HepG2 (cell line): ENCODE data around the gene DIP2C. TPM values are rescaled to one million over a fixed set of nuclear protein-coding genes. Genes with fewer than 3 reads are reported as not detected.

Experiments used
- ATAC-seq: fragments of 200-7000 bp; cut with Tn5 transposase; 3 replicates; pipeline ENCODE4 v1.9.1; 2020; ENCODE audit warnings: mild to moderate bottlenecking, moderate library complexity
- BruUV-seq: library from RNA; stranded (reverse); fragments of 400-500 nt; replicated peaks from 2 replicates; lab custom pipeline; 2021; lab: Mats Ljungman, UMichigan
- CTCF ChIA-PET: fragments of 300-600 bp; formaldehyde crosslinking; extraction: SDS; loops from one replicate; lab custom pipeline; 2021; ENCODE audit warnings: low total read pairs, inconsistent platforms, low intra/inter-chr PET ratio; lab: Yijun Ruan, JAX
- POLR2A ChIA-PET: fragments of 350-600 bp; sonication (Branson Sonifier 250); formaldehyde crosslinking; loops from one replicate; lab custom pipeline; 2020; ENCODE audit warnings: antibody characterized with exemption, inconsistent platforms; lab: Yijun Ruan, JAX
- DNase-seq: peaks from one replicate; pipeline ENCODE4 v3.0.0-alpha.2; 2015; ENCODE audit warnings: low spot score
- FAIRE-seq: peaks from 3 replicates; lab custom pipeline; 2011; peaks lifted over from hg19 to GRCh38; lab: Jason Lieb, UNC
- H2AFZ ChIP-seq: one replicate; pipeline ENCODE4 v1.6.1; 2011; ENCODE audit warnings: low read length, inconsistent platforms
- H3K27ac ChIP-seq: fragments of 300-600 bp; 3 replicates; pipeline ENCODE4 v1.8.0; 2011; ENCODE audit warnings: mixed run types, mild to moderate bottlenecking, mixed read lengths, low read length, inconsistent platforms; ENCODE audit not compliant: insufficient read depth; ENCODE audit errors: extremely low read length
- H3K27me3 ChIP-seq, 2 experiments: fragments of 200-600 bp in 1 of 2; 2 replicates in 1 of 2; 3 replicates in 1 of 2; pipeline versions ENCODE4 v1.6.0 to v1.8.0; 2011; ENCODE audit warnings: low read length in 2 of 2, mild to moderate bottlenecking in 2 of 2, moderate library complexity in 2 of 2, inconsistent platforms in 1 of 2; ENCODE audit not compliant: insufficient read depth in 2 of 2, control insufficient read depth in 1 of 2
- H3K36me3 ChIP-seq, 2 experiments: fragments of 200-600 bp in 1 of 2; replicated peaks in 1 of 2; 2 replicates in 1 of 2; 3 replicates in 1 of 2; pipeline versions ENCODE4 v1.5.1 to v1.8.0; 2011; ENCODE audit warnings: low read length in 2 of 2, inconsistent platforms in 1 of 2; ENCODE audit not compliant: insufficient read depth in 2 of 2, control insufficient read depth in 1 of 2
- H3K4me1 ChIP-seq: 2 replicates; pipeline ENCODE4 v1.5.1; 2012; ENCODE audit warnings: low read length, inconsistent platforms; ENCODE audit not compliant: insufficient read depth
- H3K4me2 ChIP-seq: 2 replicates; pipeline ENCODE4 v1.6.0; 2011; ENCODE audit warnings: low read depth, low read length, inconsistent platforms
- H3K4me3 ChIP-seq, 3 experiments: fragments of 200-600 bp in 1 of 3; sonication (generic), shearing (Covaris generic) in 1 of 3; replicated peaks in 1 of 3; 2 replicates each; pipeline ENCODE4 v1.5.1; 2011 to 2016; ENCODE audit warnings: low read length in 3 of 3, inconsistent platforms in 2 of 3, low read depth in 2 of 3, mild to moderate bottlenecking in 2 of 3, control low read depth in 1 of 3, mixed read lengths in 1 of 3; ENCODE audit not compliant: insufficient read depth in 1 of 3
- H3K79me2 ChIP-seq: one replicate; pipeline ENCODE4 v1.6.1; 2011; ENCODE audit warnings: low read length, inconsistent platforms; ENCODE audit not compliant: insufficient read depth
- H3K9ac ChIP-seq: 2 replicates; pipeline ENCODE4 v1.6.0; 2011; ENCODE audit warnings: mild to moderate bottlenecking, low read depth, low read length, inconsistent platforms; ENCODE audit not compliant: insufficient read depth
- H3K9me3 ChIP-seq: 2 replicates; pipeline ENCODE4 v1.5.1; 2012; ENCODE audit warnings: mild to moderate bottlenecking, low read length
- H4K20me1 ChIP-seq: 2 replicates; pipeline ENCODE4 v1.6.0; 2011; ENCODE audit warnings: inconsistent platforms, mild to moderate bottlenecking, low read length, moderate library complexity; ENCODE audit not compliant: insufficient read depth
- ARID5B ChIP-seq: IDR thresholded peaks from 2 replicates; pipeline ENCODE4 v1.4.0; 2020; ENCODE audit warnings: mild to moderate bottlenecking, missing genetic modification reagents
- CBX2 ChIP-seq, 2 experiments: fragments of 200-600 bp in 1 of 2; sonication (generic); formaldehyde crosslinking in 1 of 2; IDR thresholded peaks; 2 replicates each; pipeline versions ENCODE4 v1.7.0 to v1.8.1; 2018 to 2022; ENCODE audit warnings: low read depth in 2 of 2, low read length in 1 of 2, mild to moderate bottlenecking in 1 of 2, missing genetic modification reagents in 1 of 2
- CCDC6 ChIP-seq: sonication (generic); formaldehyde crosslinking; IDR thresholded peaks from 2 replicates; pipeline ENCODE4 v1.8.1; 2022; ENCODE audit warnings: mild to moderate bottlenecking, missing genetic modification reagents, moderate library complexity
- MAX ChIP-seq: IDR thresholded peaks from 2 replicates; pipeline ENCODE4 v1.6.1; 2012; ENCODE audit warnings: inconsistent platforms
- MXD4 ChIP-seq: IDR thresholded peaks from 2 replicates; pipeline ENCODE4 v1.6.1; 2016; ENCODE audit warnings: mild to moderate bottlenecking, missing biosample characterization, missing genetic modification reagents
- POGZ ChIP-seq: sonication (generic); formaldehyde crosslinking; IDR thresholded peaks from 2 replicates; pipeline ENCODE4 v1.4.0; 2020; ENCODE audit warnings: mild to moderate bottlenecking, missing genetic modification reagents
- ZFP1 ChIP-seq: IDR thresholded peaks from 2 replicates; pipeline ENCODE4 v1.6.1; 2016
- ZNF235 ChIP-seq: sonication (generic); formaldehyde crosslinking; IDR thresholded peaks from 2 replicates; pipeline ENCODE4 v1.8.1; 2023; ENCODE audit warnings: mild to moderate bottlenecking, missing genetic modification reagents, borderline replicate concordance
- ZNF607 ChIP-seq: sonication (generic); formaldehyde crosslinking; IDR thresholded peaks from 2 replicates; pipeline ENCODE4 v1.5.1; 2020; ENCODE audit warnings: missing genetic modification reagents, mild to moderate bottlenecking, borderline replicate concordance
- ZNF670 ChIP-seq: sonication (generic); formaldehyde crosslinking; IDR thresholded peaks from 2 replicates; pipeline ENCODE4 v1.8.0; 2022; ENCODE audit warnings: mild to moderate bottlenecking, missing genetic modification reagents, borderline replicate concordance
- WGBS: methylation state at CpG from one replicate; pipeline ENCODE4 v1.1.6; 2017; ENCODE audit warnings: low lambda C conversion rate; 5-methylcytosine and 5-hydroxymethylcytosine counted together
- in situ Hi-C: cut with HindIII; loops from 2 replicates; pipeline ENCODE4 v1.10.0; 2017; ENCODE audit warnings: low pct_unique_long_range_greater_than_20kb; ENCODE audit not compliant: extremely low pct_ligation_motif_present
- intact Hi-C: fragments of 100-400 bp; cut with micrococcal nuclease; formaldehyde crosslinking; loops from one replicate; pipeline ENCODE4 v1.10.0; 2022; ENCODE audit not compliant: unreplicated experiment
- polyA plus RNA-seq, 8 experiments: library from polyadenylated mRNA; depleted of rRNA in 3 of 8; stranded (reverse) in 7 of 8; unstranded in 1 of 8; fragments of >200 nt; fragmentation: Illumina TruSeq in 4 of 8; extraction: Trizol in 4 of 8; gene quantifications; 2 replicates each; pipeline versions ENCODE4 v1.2.1 to v1.2.3, GENCODE V29; 2011 to 2016; ENCODE audit warnings: low read depth in 4 of 8, missing spikeins in 1 of 8, mixed read lengths in 1 of 8; ENCODE audit not compliant: insufficient read depth in 1 of 8
- total RNA-seq, 5 experiments: library from RNA; depleted of rRNA; stranded (reverse); fragments of >200 nt; fragmentation: Illumina TruSeq; extraction: Trizol; gene quantifications; 2 replicates each; pipeline ENCODE4 v1.2.3, GENCODE V29; 2016; ENCODE audit warnings: low read depth in 1 of 5

Gene DIP2C
- total and polyA plus RNA-seq, 2 of the 13 experiments (the other 11 are each of a cell fraction or from before 2014, with no cell fraction given): 2.2 to 2.7 TPM

GRCh38 chr10:651692-652091 is 37.8 kb downstream of the DIP2C start:
- peaks cover 26% of the 10 kb centered on the region for H3K79me2 ChIP-seq
- H3K9me3 ChIP-seq: no peaks in the 10 kb centered on the region
- peaks cover 30% of the 10 kb centered on the region for H3K4me1 ChIP-seq
- H3K4me3 ChIP-seq: no peak overlapping the region
- no peaks in the 10 kb centered on the region; a peak in 1 of 5 replicates for H3K36me3 ChIP-seq
- H3K9ac ChIP-seq: no peak overlapping the region
- no peak overlapping the region for H3K27ac ChIP-seq
- H4K20me1 ChIP-seq: no peaks in the 10 kb centered on the region
- no TSS peak for BruUV-seq
- no peaks in the 10 kb centered on the region for H3K27me3 ChIP-seq
- FAIRE-seq (no peak), DNase-seq (no peak)
- TF ChIP-seq ZFP1 (CRISPR knock-in tag) (no peak), ARID5B (CRISPR knock-in tag) (no peak), CCDC6 (CRISPR knock-in tag) (no peak), CBX2 (IDR thresholded peaks at IDR 0.05; ENCODE audit: low read depth, low read length) (no peak), CBX2 (CRISPR knock-in tag; IDR thresholded peaks at IDR 0.05; ENCODE audit: low read depth) (no peak), ZNF670 (no peak), POGZ (CRISPR knock-in tag) (no peak), ZNF607 (no peak), MAX (no peak), ZNF235 (CRISPR knock-in tag) (no peak), MXD4 (CRISPR knock-in tag) (no peak)
- TF ChIP-seq, all 625 proteins: peak for 0
- 96% methylated on average over 12 of the region's 12 CpGs for WGBS
- no peak for ATAC-seq
- intact Hi-C loops (no loop called here), in situ Hi-C loops (no loop called here)
- H3K4me2 ChIP-seq: peak overlapping the region; percentile 86; the same call in 1 of the 2 replicates
- H2AFZ ChIP-seq: no peak overlapping the region
- CTCF ChIA-PET: no interaction called here
- POLR2A ChIA-PET: no interaction called here
